IMR-90 (cell line): ENCODE data around the gene BCDIN3D. TPM values are rescaled to one million over a fixed set of nuclear protein-coding genes. Genes with fewer than 3 reads are reported as not detected.

Experiments
- ATAC-seq: fragments of 200-7000 bp; cut with Tn5 transposase; 2 replicates; pipeline ENCODE4 v1.9.1; 2020; ENCODE audit warnings: low read depth, mild to moderate bottlenecking, moderate library complexity
- BruUV-seq: library from RNA; stranded (reverse); fragments of 400-500 nt; replicated peaks from 2 replicates; lab custom pipeline; 2021; lab: Mats Ljungman, UMichigan
- CTCF ChIA-PET: fragments of 300-600 bp; formaldehyde crosslinking; extraction: SDS; loops from one replicate; lab custom pipeline; 2021; ENCODE audit warnings: antibody characterized with exemption; lab: Yijun Ruan, JAX
- POLR2A ChIA-PET: fragments of 300-600 bp; sonication (Branson Sonifier 250); formaldehyde crosslinking; loops from one replicate; lab custom pipeline; 2022; ENCODE audit warnings: antibody characterized with exemption; ENCODE audit not compliant: unreplicated experiment; lab: Charles Lee
- DNase-seq: peaks from one replicate; pipeline ENCODE4 v3.0.0; 2013
- H2AFZ ChIP-seq: replicated peaks from 2 replicates; pipeline ENCODE3; 2013; ENCODE audit warnings: low read length, mild to moderate bottlenecking; ENCODE audit not compliant: poor library complexity
- H2AK5ac ChIP-seq: 2 replicates; pipeline ENCODE4 v1.6.1; 2013; ENCODE audit warnings: low read depth, low read length, inconsistent platforms
- H2AK9ac ChIP-seq: replicated peaks from 2 replicates; pipeline ENCODE3; 2013; ENCODE audit warnings: mild to moderate bottlenecking, low read depth, low read length, moderate library complexity; ENCODE audit not compliant: poor library complexity
- H2BK120ac ChIP-seq: 2 replicates; pipeline ENCODE4 v1.6.1; 2013; ENCODE audit warnings: low read depth, low read length, inconsistent platforms
- H2BK15ac ChIP-seq: 3 replicates; pipeline ENCODE4 v1.6.1; 2013; ENCODE audit warnings: low read depth, low read length, inconsistent platforms
- H2BK20ac ChIP-seq: 2 replicates; pipeline ENCODE4 v1.6.1; 2013; ENCODE audit warnings: low read depth, mild to moderate bottlenecking, inconsistent platforms, low read length, moderate library complexity
- H2BK5ac ChIP-seq: 2 replicates; pipeline ENCODE4 v1.6.1; 2013; ENCODE audit warnings: mild to moderate bottlenecking, low read depth, low read length, inconsistent platforms; ENCODE audit not compliant: poor library complexity, severe bottlenecking
- H3K14ac ChIP-seq: replicated peaks from 2 replicates; pipeline ENCODE4 v1.6.1; 2013; ENCODE audit warnings: low read depth, low read length, inconsistent platforms
- H3K18ac ChIP-seq: 2 replicates; pipeline ENCODE4 v1.6.1; 2013; ENCODE audit warnings: low read depth, low read length, control low read depth
- H3K23ac ChIP-seq: 2 replicates; pipeline ENCODE4 v1.6.1; 2013; ENCODE audit warnings: low read depth, low read length, inconsistent platforms
- H3K27ac ChIP-seq: 2 replicates; pipeline ENCODE4 v1.5.1; 2013; ENCODE audit warnings: mild to moderate bottlenecking, control low read depth, low read length; ENCODE audit not compliant: insufficient read depth
- H3K27me3 ChIP-seq: 2 replicates; pipeline ENCODE4 v1.6.1; 2013; ENCODE audit warnings: low read length; ENCODE audit not compliant: control insufficient read depth, insufficient read depth
- H3K36me3 ChIP-seq: 2 replicates; pipeline ENCODE4 v1.6.1; 2013; ENCODE audit warnings: low read length, mixed read lengths; ENCODE audit not compliant: control insufficient read depth, insufficient read depth
- H3K4ac ChIP-seq: 2 replicates; pipeline ENCODE4 v1.6.1; 2013; ENCODE audit warnings: low read depth, low read length, inconsistent platforms
- H3K4me1 ChIP-seq: 2 replicates; pipeline ENCODE4 v1.6.1; 2013; ENCODE audit warnings: low read length, mixed read lengths; ENCODE audit not compliant: control insufficient read depth, insufficient read depth
- H3K4me2 ChIP-seq: 2 replicates; pipeline ENCODE4 v1.6.1; 2013; ENCODE audit warnings: low read depth, mild to moderate bottlenecking, control low read depth, low read length, moderate library complexity
- H3K4me3 ChIP-seq: 2 replicates; pipeline ENCODE4 v1.5.1; 2013; ENCODE audit warnings: low read depth, mild to moderate bottlenecking, control low read depth, low read length, moderate library complexity; ENCODE audit not compliant: insufficient read depth
- H3K56ac ChIP-seq: 2 replicates; pipeline ENCODE4 v1.6.1; 2013; ENCODE audit warnings: low read length, inconsistent platforms; ENCODE audit not compliant: insufficient read depth; ENCODE audit errors: extremely low read depth
- H3K79me1 ChIP-seq, 2 experiments: 2 replicates each; pipeline ENCODE4 v1.6.1; 2013; ENCODE audit warnings: low read length in 2 of 2, inconsistent platforms in 1 of 2, low read depth in 1 of 2
- H3K9ac ChIP-seq: 2 replicates; pipeline ENCODE4 v1.6.1; 2013; ENCODE audit warnings: low read depth, low read length, control low read depth
- H3K9me1 ChIP-seq: 2 replicates; pipeline ENCODE4 v1.6.1; 2013; ENCODE audit warnings: low read length, inconsistent platforms; ENCODE audit not compliant: insufficient read depth
- H3K9me3 ChIP-seq: 2 replicates; pipeline ENCODE4 v1.6.1; 2013; ENCODE audit warnings: low read length; ENCODE audit not compliant: control insufficient read depth, insufficient read depth
- H4K20me1 ChIP-seq: 2 replicates; pipeline ENCODE4 v1.6.1; 2013; ENCODE audit warnings: low read length, inconsistent platforms; ENCODE audit not compliant: insufficient read depth
- H4K5ac ChIP-seq: 2 replicates; pipeline ENCODE4 v1.6.1; 2013; ENCODE audit warnings: mild to moderate bottlenecking, low read depth, low read length, control low read depth
- H4K8ac ChIP-seq, 2 experiments: 2 replicates each; pipeline ENCODE4 v1.6.1; 2013; ENCODE audit warnings: low read depth in 2 of 2, low read length in 2 of 2, control low read depth in 1 of 2, inconsistent platforms in 1 of 2
- H4K91ac ChIP-seq: 2 replicates; pipeline ENCODE4 v1.6.1; 2013; ENCODE audit warnings: low read depth, low read length, inconsistent platforms; ENCODE audit not compliant: insufficient read depth
- SMC3 ChIP-seq: fragments of 150-350 bp; IDR thresholded peaks from 2 replicates; pipeline ENCODE4 v1.6.1; 2016; ENCODE audit warnings: low read depth, mild to moderate bottlenecking, antibody characterized with exemption, low read length, moderate library complexity
- WGBS, 2 experiments: methylation state at CpG; one replicate each; pipeline versions ENCODE4 v1.1.5 to v1.1.7; 2013; ENCODE audit warnings: missing lambda C conversion rate in 2 of 2; ENCODE audit not compliant: insufficient read length in 1 of 2; ENCODE audit errors: extremely low coverage in 2 of 2; 5-methylcytosine and 5-hydroxymethylcytosine counted together
- dilution Hi-C: fragments of 300-500 bp; cut with HindIII; formaldehyde crosslinking; loops from one replicate; pipeline ENCODE4 v1.14.3; 2018; ENCODE audit warnings: low sequenced_read_pairs; ENCODE audit not compliant: unreplicated experiment
- in situ Hi-C: fragments of 300-500 bp; cut with MboI; formaldehyde crosslinking; loops from 3 replicates; pipeline ENCODE4 v1.14.3; 2019; ENCODE audit warnings: low sequenced_read_pairs, inconsistent platforms, mixed read lengths
- intact Hi-C: fragments of 100-400 bp; cut with micrococcal nuclease; formaldehyde crosslinking; loops from 2 replicates; pipeline ENCODE4 v1.10.0; 2022
- polyA plus RNA-seq, 3 experiments: library from polyadenylated mRNA; depleted of rRNA; stranded (reverse); fragments of >200 nt; gene quantifications; 2 replicates each; pipeline ENCODE4 v1.2.3, GENCODE V29; 2012; ENCODE audit warnings: low replicate concordance in 1 of 3
- total RNA-seq: library from RNA; depleted of rRNA; stranded (reverse); fragments of >200 nt; gene quantifications from 2 replicates; pipeline ENCODE4 v1.2.3, GENCODE V29; 2012

BCDIN3D gene
- total and polyA plus RNA-seq, 2 of the 4 experiments (the other 2 are of a cell fraction) = 2.3 TPM

DNA sequence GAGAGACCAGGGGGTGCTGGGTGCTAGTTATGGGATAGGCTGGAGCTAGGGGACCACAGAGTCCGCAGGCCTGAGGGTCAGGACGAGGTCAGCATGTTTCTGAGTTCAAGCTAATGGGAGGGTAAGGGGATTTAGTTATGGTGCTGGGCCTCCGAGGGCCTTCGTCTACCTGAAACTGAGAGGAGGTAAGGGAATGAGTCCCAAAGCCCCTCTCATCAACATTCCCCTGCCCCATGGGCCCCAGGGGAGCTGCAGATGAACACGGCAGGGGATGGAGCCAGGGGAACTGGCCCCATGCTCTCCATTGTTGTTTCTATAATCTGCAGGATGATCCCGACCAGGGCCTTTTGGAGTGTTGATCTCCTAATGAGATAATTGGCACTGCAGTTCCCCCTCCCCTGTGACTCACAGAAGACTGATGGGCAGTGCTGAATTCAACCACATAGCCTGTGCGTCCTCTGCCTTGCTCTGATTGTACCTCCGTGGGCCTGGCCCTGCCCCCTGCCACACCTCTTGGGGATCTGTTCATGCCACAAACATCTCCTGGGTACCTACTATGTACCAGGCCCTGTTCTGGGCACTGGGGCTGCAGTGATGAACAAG, 39.4 kb upstream of the BCDIN3D start:
- ChIA-PET CTCF (no interaction called here), POLR2A (no interaction called here)
- H3K14ac ChIP-seq = no peak overlapping the region
- no peaks in the 10 kb centered on the region for H3K79me1 ChIP-seq
- in situ Hi-C loops (no loop called here), intact Hi-C loops (no loop called here), dilution Hi-C loops (no loop called here)
- no peak overlapping the region for H4K91ac ChIP-seq
- no peaks in the 10 kb centered on the region for H3K4me1 ChIP-seq
- H3K27ac ChIP-seq = no peak overlapping the region
- H3K9me3 ChIP-seq = no peaks in the 10 kb centered on the region
- DNase-seq (no peak), ATAC-seq (no peak)
- no TSS peak for BruUV-seq
- H2BK15ac ChIP-seq = no peak overlapping the region
- H2AFZ ChIP-seq = no peak overlapping the region
- no peak overlapping the region for H2BK120ac ChIP-seq
- H3K27me3 ChIP-seq = peaks cover 37% of the 10 kb centered on the region
- TF ChIP-seq SMC3 = no peak
- no peak overlapping the region for H3K23ac ChIP-seq
- H3K56ac ChIP-seq = no peak overlapping the region
- H2AK9ac ChIP-seq = no peak overlapping the region
- H3K4me2 ChIP-seq = no peak overlapping the region
- H2AK5ac ChIP-seq = no peak overlapping the region
- H3K18ac ChIP-seq = no peak overlapping the region
- no peak overlapping the region for H4K8ac ChIP-seq
- no peaks in the 10 kb centered on the region for H4K20me1 ChIP-seq
- no peaks in the 10 kb centered on the region for H3K36me3 ChIP-seq
- no peak overlapping the region for H2BK5ac ChIP-seq
- no peak overlapping the region for H4K5ac ChIP-seq
- no peak overlapping the region for H3K4me3 ChIP-seq
- H3K9me1 ChIP-seq = no peaks in the 10 kb centered on the region
- WGBS, 2 experiments = 48% methylated on average over 2 of the region's 8 CpGs; no CpG with 5 or more reads in 1 of the 2 experiments
- H3K9ac ChIP-seq = no peak overlapping the region
- no peak overlapping the region for H2BK20ac ChIP-seq
- H3K4ac ChIP-seq = no peak overlapping the region
